HCT116 (cell line): ENCODE data around the gene RAB11A. TPM values are rescaled to one million over a fixed set of nuclear protein-coding genes. Genes with fewer than 3 reads are reported as not detected.
A peak's percentile ranks its signal among the peaks of the same experiment; 100 is the strongest.

ENCODE experiments used
- ATAC-seq: fragments of 200-7000 bp; cut with Tn5 transposase; 2 replicates; pipeline ENCODE4 v1.9.1; 2020; ENCODE audit warnings: mild to moderate bottlenecking, moderate library complexity
- BruUV-seq: library from RNA; stranded (reverse); fragments of 400-500 nt; replicated peaks from 2 replicates; lab custom pipeline; 2021; lab: Mats Ljungman, UMichigan
- CTCF ChIA-PET: fragments of 300-600 bp; sonication (Branson Sonifier 250); formaldehyde crosslinking; loops from one replicate; lab custom pipeline; 2021; ENCODE audit warnings: antibody characterized with exemption; lab: Charles Lee
- POLR2A ChIA-PET: fragments of 300-600, 350-600 bp; sonication (Branson Sonifier 250); formaldehyde crosslinking; loops from one replicate; lab custom pipeline; 2021; ENCODE audit warnings: antibody characterized with exemption; lab: Charles Lee
- RAD21 ChIA-PET, 2 experiments: fragments of 300-600 bp; sonication (Branson Sonifier 250); formaldehyde crosslinking; loops; one replicate each; lab custom pipeline; 2023; ENCODE audit warnings: low total read pairs in 2 of 2; ENCODE audit not compliant: uncharacterized antibody in 2 of 2, unreplicated experiment in 2 of 2, low non-redundant PET in 1 of 2; lab: Charles Lee
- DNase-seq: peaks from one replicate; pipeline ENCODE4 v3.0.0-alpha.2; 2010; ENCODE audit warnings: low read depth, low spot score
- H2AFZ ChIP-seq: fragments of 200-600 bp; shearing (Covaris generic), sonication (generic); 2 replicates; pipeline ENCODE4 v1.6.1; 2017; ENCODE audit warnings: low read depth, mixed run types, mixed read lengths, antibody characterized with exemption, low read length; ENCODE audit not compliant: poor library complexity, severe bottlenecking
- H3K27ac ChIP-seq: 2 replicates; pipeline ENCODE4 v1.5.1; 2012; ENCODE audit warnings: low read depth, low read length
- H3K27me3 ChIP-seq: fragments of 200-600 bp; sonication (generic); 2 replicates; pipeline ENCODE4 v1.6.1; 2016; ENCODE audit warnings: mixed run types, low read length, mixed read lengths; ENCODE audit not compliant: insufficient read depth
- H3K36me3 ChIP-seq, 2 experiments: fragments of 200-500 bp in 1 of 2; fragments of 200-600 bp in 1 of 2; sonication (Bioruptor generic) in 1 of 2; sonication (generic) in 1 of 2; 2 replicates each; pipeline versions ENCODE4 v1.5.1 to v1.6.1; 2014 to 2016; ENCODE audit warnings: low read length in 2 of 2, inconsistent platforms in 1 of 2, mixed read lengths in 1 of 2, mixed run types in 1 of 2; ENCODE audit not compliant: insufficient read depth in 2 of 2, control insufficient read depth in 1 of 2
- H3K4me1 ChIP-seq, 2 experiments: fragments of 200-600 bp in 1 of 2; sonication (generic) in 1 of 2; 2 replicates each; pipeline versions ENCODE4 v1.5.1 to v1.6.1; 2012 to 2017; ENCODE audit warnings: low read length in 2 of 2, inconsistent platforms in 1 of 2, mild to moderate bottlenecking in 1 of 2, mixed read lengths in 1 of 2, mixed run types in 1 of 2, moderate library complexity in 1 of 2; ENCODE audit not compliant: insufficient read depth in 2 of 2, control insufficient read depth in 1 of 2
- H3K4me2 ChIP-seq: fragments of 200-600 bp; sonication (generic); 2 replicates; pipeline ENCODE4 v1.6.1; 2017; ENCODE audit warnings: mixed run types, low read length, mixed read lengths
- H3K4me3 ChIP-seq, 2 experiments: fragments of 200-600 bp in 1 of 2; sonication (generic) in 1 of 2; replicated peaks in 1 of 2; 2 replicates each; pipeline ENCODE4 v1.5.1; 2011 to 2016; ENCODE audit warnings: low read length in 2 of 2, control low read depth in 1 of 2, low read depth in 1 of 2, mild to moderate bottlenecking in 1 of 2, mixed read lengths in 1 of 2, mixed run types in 1 of 2
- H3K79me2 ChIP-seq: fragments of 200-600 bp; sonication (generic); 2 replicates; pipeline ENCODE4 v1.6.1; 2017; ENCODE audit warnings: mild to moderate bottlenecking, mixed run types, low read length, moderate library complexity, mixed read lengths; ENCODE audit not compliant: insufficient read depth
- H3K9ac ChIP-seq: fragments of 200-600 bp; sonication (generic); 2 replicates; pipeline ENCODE4 v1.6.1; 2016; ENCODE audit warnings: low read length, mixed read lengths
- H3K9me2 ChIP-seq: fragments of 200-600 bp; sonication (generic), shearing (Covaris generic); 2 replicates; pipeline ENCODE4 v1.6.1; 2017; ENCODE audit warnings: mixed run types, mild to moderate bottlenecking, moderate library complexity; ENCODE audit not compliant: insufficient read depth
- H3K9me3 ChIP-seq, 2 experiments: fragments of 200-500 bp in 1 of 2; fragments of 200-600 bp in 1 of 2; sonication (Bioruptor generic) in 1 of 2; sonication (generic) in 1 of 2; 2 replicates each; pipeline ENCODE4 v1.6.1; 2014 to 2017; ENCODE audit warnings: low read length in 2 of 2, mixed read lengths in 2 of 2, inconsistent platforms in 1 of 2, low read depth in 1 of 2, mild to moderate bottlenecking in 1 of 2, mixed run types in 1 of 2, moderate library complexity in 1 of 2; ENCODE audit not compliant: control insufficient read depth in 1 of 2, insufficient read depth in 1 of 2
- H4K20me1 ChIP-seq: fragments of 200-600 bp; sonication (generic), shearing (Covaris generic); 2 replicates; pipeline ENCODE4 v1.6.1; 2017; ENCODE audit warnings: mixed run types, mild to moderate bottlenecking, moderate library complexity; ENCODE audit not compliant: insufficient read depth
- CBX3 ChIP-seq: IDR thresholded peaks from 2 replicates; pipeline ENCODE4 v1.6.1; 2012; ENCODE audit warnings: low read depth
- CTCF ChIP-seq, 3 experiments: fragments of 200-600 bp in 1 of 3; sonication (generic) in 1 of 3; IDR thresholded peaks in 2 of 3; conservative IDR thresholded peaks in 1 of 3; 2 replicates each; pipeline ENCODE4 v1.5.1; 2012 to 2017; ENCODE audit warnings: low read depth in 2 of 3, low read length in 2 of 3, antibody characterized with exemption in 1 of 3, borderline replicate concordance in 1 of 3, control low read depth in 1 of 3, mild to moderate bottlenecking in 1 of 3, mixed read lengths in 1 of 3, mixed run types in 1 of 3, moderate library complexity in 1 of 3; ENCODE audit not compliant: insufficient read depth in 1 of 3
- EGR1 ChIP-seq: IDR thresholded peaks from 2 replicates; pipeline ENCODE4 v1.6.1; 2012; ENCODE audit warnings: low read depth
- EZH2phosphoT487 ChIP-seq: fragments of 200-600 bp; IDR thresholded peaks from 2 replicates; pipeline ENCODE4 v1.6.1; 2018; ENCODE audit warnings: antibody characterized with exemption, borderline replicate concordance
- MAX ChIP-seq: IDR thresholded peaks from 2 replicates; pipeline ENCODE4 v1.6.1; 2012
- POLR2AphosphoS5 ChIP-seq: IDR thresholded peaks from 2 replicates; pipeline ENCODE4 v1.6.1; 2011; ENCODE audit warnings: mild to moderate bottlenecking, low read depth, low read length, moderate library complexity
- RAD21 ChIP-seq: IDR thresholded peaks from 2 replicates; pipeline ENCODE4 v1.6.1; 2012; ENCODE audit warnings: low read depth, mild to moderate bottlenecking
- SRF ChIP-seq: IDR thresholded peaks from 2 replicates; pipeline ENCODE4 v1.6.1; 2012; ENCODE audit warnings: low read depth
- YY1 ChIP-seq: IDR thresholded peaks from 2 replicates; pipeline ENCODE4 v1.6.1; 2011; ENCODE audit warnings: low read length, low read depth, moderate library complexity, mild to moderate bottlenecking; ENCODE audit not compliant: insufficient replicate concordance; ENCODE audit errors: extremely low read depth
- ZFX ChIP-seq: fragments of 450-650 bp; IDR thresholded peaks from 2 replicates; pipeline ENCODE4 v1.6.1; 2017
- ZNF274 ChIP-seq: fragments of 200-500 bp; sonication (Bioruptor generic); IDR thresholded peaks from 2 replicates; pipeline ENCODE4 v1.6.1; 2014; ENCODE audit warnings: mild to moderate bottlenecking, low read depth, low read length, inconsistent platforms
- intact Hi-C: fragments of 100-400 bp; cut with micrococcal nuclease; formaldehyde crosslinking; loops from 2 replicates; pipeline ENCODE4 v1.10.0; 2022
- total RNA-seq: library from RNA; stranded (reverse); gene quantifications from one replicate; pipeline ENCODE4 v1.2.1, GENCODE V29; 2021; ENCODE audit not compliant: unreplicated experiment
- TF ChIP-seq, protein P1 (sequence below): IDR thresholded peaks from 2 replicates; pipeline ENCODE4 v1.6.1; 2012; ENCODE audit warnings: low read depth

The RAB11A gene
- total RNA-seq, 1 experiment from 2014 or later, result 234 TPM

DNA sequence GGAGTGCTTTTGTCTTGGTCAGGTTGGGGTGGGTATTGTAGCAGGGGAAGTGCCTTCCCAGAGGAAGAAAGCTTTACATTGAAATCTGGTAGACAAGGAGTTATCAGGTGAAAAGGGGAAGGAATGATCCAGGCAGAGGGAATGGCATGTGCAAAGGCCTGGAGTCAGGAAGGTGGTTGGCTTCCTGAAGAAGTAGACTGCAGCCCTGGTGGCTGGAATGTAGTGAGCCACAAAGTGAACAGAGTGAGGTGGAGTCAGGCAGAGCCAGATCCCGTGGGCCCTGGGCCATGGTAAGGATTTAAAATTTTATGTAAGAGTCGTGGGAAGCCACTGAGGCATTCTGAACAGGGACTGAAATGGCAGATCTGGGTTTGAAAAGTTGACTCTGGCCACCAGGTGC lies 58.3 kb downstream of the RAB11A start:
- CTCF ChIA-PET, result no interaction called here
- no peaks in the 10 kb centered on the region for H3K27me3 ChIP-seq
- no peak overlapping the region for H2AFZ ChIP-seq
- no peak overlapping the region for H3K4me2 ChIP-seq
- no peak for TF ChIP-seq ZFX
- TF ChIP-seq CTCF (IDR thresholded peaks at IDR 0.05 in 2 of 3, conservative IDR thresholded peaks at IDR 0.05 in 1 of 3; ENCODE audit: borderline replicate concordance in 1 of 3, insufficient read depth in 1 of 3, low read depth in 2 of 3, low read length in 2 of 3), result peak in 2 of 3 experiments; percentile 44 to 55; a peak in 4 of 6 replicates
- no peak for TF ChIP-seq EGR1
- no peak for TF ChIP-seq SRF
- TF ChIP-seq RAD21, result peak; percentile 20; the same call in 1 of the 2 replicates
- TF ChIP-seq CBX3, result 0 out of 2 replicates have a peak, but pooled peaks have one; percentile 24
- TF ChIP-seq POLR2AphosphoS5, result no peak
- TF ChIP-seq EZH2phosphoT487, result no peak
- TF ChIP-seq, protein P1, sequence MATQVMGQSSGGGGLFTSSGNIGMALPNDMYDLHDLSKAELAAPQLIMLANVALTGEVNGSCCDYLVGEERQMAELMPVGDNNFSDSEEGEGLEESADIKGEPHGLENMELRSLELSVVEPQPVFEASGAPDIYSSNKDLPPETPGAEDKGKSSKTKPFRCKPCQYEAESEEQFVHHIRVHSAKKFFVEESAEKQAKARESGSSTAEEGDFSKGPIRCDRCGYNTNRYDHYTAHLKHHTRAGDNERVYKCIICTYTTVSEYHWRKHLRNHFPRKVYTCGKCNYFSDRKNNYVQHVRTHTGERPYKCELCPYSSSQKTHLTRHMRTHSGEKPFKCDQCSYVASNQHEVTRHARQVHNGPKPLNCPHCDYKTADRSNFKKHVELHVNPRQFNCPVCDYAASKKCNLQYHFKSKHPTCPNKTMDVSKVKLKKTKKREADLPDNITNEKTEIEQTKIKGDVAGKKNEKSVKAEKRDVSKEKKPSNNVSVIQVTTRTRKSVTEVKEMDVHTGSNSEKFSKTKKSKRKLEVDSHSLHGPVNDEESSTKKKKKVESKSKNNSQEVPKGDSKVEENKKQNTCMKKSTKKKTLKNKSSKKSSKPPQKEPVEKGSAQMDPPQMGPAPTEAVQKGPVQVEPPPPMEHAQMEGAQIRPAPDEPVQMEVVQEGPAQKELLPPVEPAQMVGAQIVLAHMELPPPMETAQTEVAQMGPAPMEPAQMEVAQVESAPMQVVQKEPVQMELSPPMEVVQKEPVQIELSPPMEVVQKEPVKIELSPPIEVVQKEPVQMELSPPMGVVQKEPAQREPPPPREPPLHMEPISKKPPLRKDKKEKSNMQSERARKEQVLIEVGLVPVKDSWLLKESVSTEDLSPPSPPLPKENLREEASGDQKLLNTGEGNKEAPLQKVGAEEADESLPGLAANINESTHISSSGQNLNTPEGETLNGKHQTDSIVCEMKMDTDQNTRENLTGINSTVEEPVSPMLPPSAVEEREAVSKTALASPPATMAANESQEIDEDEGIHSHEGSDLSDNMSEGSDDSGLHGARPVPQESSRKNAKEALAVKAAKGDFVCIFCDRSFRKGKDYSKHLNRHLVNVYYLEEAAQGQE, result no peak
- TF ChIP-seq YY1, result no peak
- no peak for TF ChIP-seq MAX
- no peak for TF ChIP-seq ZNF274
- TF ChIP-seq, all 23 proteins: peak for 3
- H3K36me3 ChIP-seq, result no peaks in the 10 kb centered on the region
- no peaks in the 10 kb centered on the region for H4K20me1 ChIP-seq
- no peak overlapping the region for H3K27ac ChIP-seq
- no peaks in the 10 kb centered on the region for H3K9me3 ChIP-seq
- H3K79me2 ChIP-seq, result no peaks in the 10 kb centered on the region
- DNase-seq (no peak), ATAC-seq (peak; percentile 90)
- H3K9me2 ChIP-seq, result no peaks in the 10 kb centered on the region
- BruUV-seq, result no TSS peak
- no peaks in the 10 kb centered on the region for H3K4me1 ChIP-seq
- intact Hi-C loops, result no loop called here
- RAD21 ChIA-PET, result no interaction called here
- no peak overlapping the region for H3K4me3 ChIP-seq
- no peak overlapping the region for H3K9ac ChIP-seq
- POLR2A ChIA-PET, result no interaction called here
